A673 (cell line): ENCODE results near the gene RNF31. TPM values are rescaled to one million over a fixed set of nuclear protein-coding genes. Genes with fewer than 3 reads are reported as not detected.

ENCODE experiments used
- BruUV-seq: library from RNA; stranded (reverse); fragments of 400-500 nt; replicated peaks from 2 replicates; lab custom pipeline; 2021; lab: Mats Ljungman, UMichigan
- CTCF ChIA-PET: fragments of 300-600 bp; sonication (Branson Sonifier 250); formaldehyde crosslinking; loops from one replicate; lab custom pipeline; 2022; ENCODE audit warnings: antibody characterized with exemption; lab: Charles Lee
- POLR2A ChIA-PET: fragments of 300-600 bp; sonication (Branson Sonifier 250); formaldehyde crosslinking; loops from one replicate; lab custom pipeline; 2022; ENCODE audit warnings: antibody characterized with exemption; ENCODE audit not compliant: low non-redundant PET; lab: Charles Lee
- DNase-seq: peaks from one replicate; pipeline ENCODE4 v3.0.0-alpha.2; 2015; ENCODE audit warnings: low spot score
- H3K27ac ChIP-seq: fragments of 200-600 bp; sonication (generic); 2 replicates; pipeline ENCODE4 v1.5.1; 2016; ENCODE audit warnings: mixed run types, low read depth, mild to moderate bottlenecking, mixed read lengths, antibody characterized with exemption, low read length; ENCODE audit not compliant: poor library complexity, severe bottlenecking
- H3K27me3 ChIP-seq: fragments of 200-600 bp; sonication (generic); replicated peaks from 2 replicates; pipeline ENCODE4 v1.6.1; 2017; ENCODE audit warnings: mixed run types, low read depth, mild to moderate bottlenecking, mixed read lengths, antibody characterized with exemption, low read length; ENCODE audit not compliant: insufficient read depth, poor library complexity
- H3K36me3 ChIP-seq: fragments of 200-600 bp; sonication (generic); 2 replicates; pipeline ENCODE4 v1.6.1; 2016; ENCODE audit warnings: mixed run types, mild to moderate bottlenecking, mixed read lengths, antibody characterized with exemption, low read length; ENCODE audit not compliant: insufficient read depth, poor library complexity, severe bottlenecking
- H3K4me1 ChIP-seq: fragments of 200-600 bp; sonication (generic); 2 replicates; pipeline ENCODE4 v1.6.1; 2017; ENCODE audit warnings: mixed run types, mild to moderate bottlenecking, mixed read lengths, antibody characterized with exemption, low read length; ENCODE audit not compliant: insufficient read depth, poor library complexity, severe bottlenecking
- H3K4me3 ChIP-seq: fragments of 200-600 bp; sonication (generic); 2 replicates; pipeline ENCODE4 v1.5.1; 2016; ENCODE audit warnings: low read depth, mixed run types, mild to moderate bottlenecking, mixed read lengths, low read length; ENCODE audit not compliant: poor library complexity, severe bottlenecking
- H3K9me3 ChIP-seq: fragments of 200-600 bp; sonication (generic); 2 replicates; pipeline ENCODE4 v1.6.1; 2016; ENCODE audit warnings: mixed run types, low read depth, mild to moderate bottlenecking, mixed read lengths, antibody characterized with exemption, low read length; ENCODE audit not compliant: poor library complexity, severe bottlenecking
- EZH2 ChIP-seq: fragments of 200-600 bp; sonication (generic); IDR thresholded peaks from 2 replicates; pipeline ENCODE4 v1.6.1; 2017; ENCODE audit warnings: borderline replicate concordance, low read depth, mild to moderate bottlenecking, mixed read lengths, antibody characterized with exemption, low read length; ENCODE audit not compliant: poor library complexity, severe bottlenecking
- intact Hi-C: fragments of 100-400 bp; cut with micrococcal nuclease; formaldehyde crosslinking; loops from one replicate; pipeline ENCODE4 v1.10.0; 2022; ENCODE audit not compliant: unreplicated experiment
- total RNA-seq: library from RNA; stranded (reverse); gene quantifications from 2 replicates; pipeline ENCODE4 v1.2.3, GENCODE V29; 2021
- TF ChIP-seq, protein P1 (sequence below): fragments of 300-800, 200-600 bp; sonication (generic); conservative IDR thresholded peaks from 2 replicates; pipeline ENCODE4 v1.5.1; 2017; ENCODE audit warnings: low read depth, mild to moderate bottlenecking, antibody characterized with exemption, low read length, moderate library complexity, mixed read lengths

RNF31 gene
- total RNA-seq, 1 experiment from 2014 or later, result 62.1 TPM

DNA sequence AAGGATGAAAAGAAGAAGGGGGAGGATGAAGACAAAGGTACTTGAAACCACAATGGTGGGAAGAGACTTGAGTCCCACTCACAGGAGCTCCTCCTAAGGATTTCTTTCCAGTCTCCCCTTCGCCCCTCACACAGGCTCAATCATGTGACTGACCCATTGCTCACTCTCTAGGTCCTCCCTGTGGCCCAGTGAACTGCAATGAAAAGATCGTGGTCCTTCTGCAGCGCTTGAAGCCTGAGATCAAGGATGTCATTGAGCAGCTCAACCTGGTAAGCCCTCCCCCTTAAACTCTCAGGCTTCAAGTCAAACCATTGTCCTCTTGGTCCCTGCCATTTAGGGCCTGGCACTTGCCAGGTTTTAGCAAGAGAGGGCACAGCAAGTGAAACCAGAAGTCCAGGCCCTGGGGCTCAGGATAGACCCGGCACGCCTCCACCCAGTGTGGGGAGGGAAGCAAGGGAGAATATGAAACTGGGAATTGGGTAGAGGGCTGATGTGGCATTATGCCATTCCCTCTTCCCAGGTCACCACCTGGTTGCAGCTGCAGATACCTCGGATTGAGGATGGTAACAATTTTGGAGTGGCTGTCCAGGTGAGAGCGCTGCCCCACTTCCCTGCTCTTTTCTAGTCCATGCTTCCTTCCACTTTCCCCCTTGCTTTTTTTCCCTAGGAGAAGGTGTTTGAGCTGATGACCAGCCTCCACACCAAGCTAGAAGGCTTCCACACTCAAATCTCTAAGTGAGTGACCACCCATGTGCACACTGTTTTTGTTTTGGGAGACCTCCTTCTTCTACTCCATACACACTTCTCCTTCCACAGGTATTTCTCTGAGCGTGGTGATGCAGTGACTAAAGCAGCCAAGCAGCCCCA lies 9.5 kb upstream of the RNF31 start:
- TF ChIP-seq, protein P1, sequence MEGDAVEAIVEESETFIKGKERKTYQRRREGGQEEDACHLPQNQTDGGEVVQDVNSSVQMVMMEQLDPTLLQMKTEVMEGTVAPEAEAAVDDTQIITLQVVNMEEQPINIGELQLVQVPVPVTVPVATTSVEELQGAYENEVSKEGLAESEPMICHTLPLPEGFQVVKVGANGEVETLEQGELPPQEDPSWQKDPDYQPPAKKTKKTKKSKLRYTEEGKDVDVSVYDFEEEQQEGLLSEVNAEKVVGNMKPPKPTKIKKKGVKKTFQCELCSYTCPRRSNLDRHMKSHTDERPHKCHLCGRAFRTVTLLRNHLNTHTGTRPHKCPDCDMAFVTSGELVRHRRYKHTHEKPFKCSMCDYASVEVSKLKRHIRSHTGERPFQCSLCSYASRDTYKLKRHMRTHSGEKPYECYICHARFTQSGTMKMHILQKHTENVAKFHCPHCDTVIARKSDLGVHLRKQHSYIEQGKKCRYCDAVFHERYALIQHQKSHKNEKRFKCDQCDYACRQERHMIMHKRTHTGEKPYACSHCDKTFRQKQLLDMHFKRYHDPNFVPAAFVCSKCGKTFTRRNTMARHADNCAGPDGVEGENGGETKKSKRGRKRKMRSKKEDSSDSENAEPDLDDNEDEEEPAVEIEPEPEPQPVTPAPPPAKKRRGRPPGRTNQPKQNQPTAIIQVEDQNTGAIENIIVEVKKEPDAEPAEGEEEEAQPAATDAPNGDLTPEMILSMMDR, result no peak
- no peak for TF ChIP-seq EZH2
- DNase-seq, result no peak
- Histone ChIP-seq H3K27me3 (no peaks in the 10 kb centered on the region), H3K36me3 (peaks cover 28% of the 10 kb centered on the region), H3K9me3 (no peaks in the 10 kb centered on the region), H3K4me1 (peaks cover 13% of the 10 kb centered on the region), H3K4me3 (no peak overlapping the region), H3K27ac (peak overlapping the region; percentile 84)
- ChIA-PET POLR2A (interaction anchor here (0.5 kb wide), 1 partner anchor 27 kb away, joined by 3 read pairs; no protein-coding TSS in a partner anchor), CTCF (no interaction called here)
- no TSS peak for BruUV-seq
- intact Hi-C loops, result no loop called here

DNA sequence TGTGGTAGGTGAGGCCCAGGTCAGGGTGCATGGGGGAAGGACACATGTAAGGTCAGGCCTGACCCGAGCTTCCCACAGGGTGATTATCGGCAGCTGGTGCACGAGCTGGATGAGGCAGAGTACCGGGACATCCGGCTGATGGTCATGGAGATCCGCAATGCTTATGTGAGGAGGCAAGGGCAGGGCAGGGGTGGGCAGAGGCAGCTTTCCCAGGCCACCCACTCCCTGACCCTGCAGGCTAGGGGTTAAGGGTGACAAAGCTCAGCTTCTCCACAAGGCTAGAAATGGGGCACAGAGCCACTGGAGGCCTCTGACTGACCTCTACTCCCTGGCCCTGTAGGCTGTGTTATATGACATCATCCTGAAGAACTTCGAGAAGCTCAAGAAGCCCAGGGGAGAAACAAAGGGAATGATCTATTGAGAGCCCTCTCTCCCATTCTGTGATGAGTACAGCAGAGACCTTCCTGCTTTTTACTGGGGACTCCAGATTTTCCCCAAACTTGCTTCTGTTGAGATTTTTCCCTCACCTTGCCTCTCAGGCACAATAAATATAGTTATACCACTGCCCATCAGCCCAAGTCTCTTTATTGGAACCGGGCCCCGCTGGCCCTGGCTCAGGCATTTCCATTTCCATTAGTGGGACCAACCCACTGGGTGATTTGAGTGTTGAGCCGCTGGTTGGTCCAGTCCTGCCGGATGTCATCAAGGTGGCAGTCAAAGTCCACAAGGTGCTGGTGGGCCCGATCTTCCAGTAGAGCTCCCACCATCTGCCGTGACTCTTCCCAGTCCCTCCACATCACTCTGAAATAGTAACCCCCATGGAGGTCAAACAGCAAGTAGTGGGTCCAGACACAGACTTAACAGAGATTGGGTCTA lies 8.7 kb upstream of the RNF31 start:
- TF ChIP-seq, protein P1, result no peak
- no peak for TF ChIP-seq EZH2

DNA sequence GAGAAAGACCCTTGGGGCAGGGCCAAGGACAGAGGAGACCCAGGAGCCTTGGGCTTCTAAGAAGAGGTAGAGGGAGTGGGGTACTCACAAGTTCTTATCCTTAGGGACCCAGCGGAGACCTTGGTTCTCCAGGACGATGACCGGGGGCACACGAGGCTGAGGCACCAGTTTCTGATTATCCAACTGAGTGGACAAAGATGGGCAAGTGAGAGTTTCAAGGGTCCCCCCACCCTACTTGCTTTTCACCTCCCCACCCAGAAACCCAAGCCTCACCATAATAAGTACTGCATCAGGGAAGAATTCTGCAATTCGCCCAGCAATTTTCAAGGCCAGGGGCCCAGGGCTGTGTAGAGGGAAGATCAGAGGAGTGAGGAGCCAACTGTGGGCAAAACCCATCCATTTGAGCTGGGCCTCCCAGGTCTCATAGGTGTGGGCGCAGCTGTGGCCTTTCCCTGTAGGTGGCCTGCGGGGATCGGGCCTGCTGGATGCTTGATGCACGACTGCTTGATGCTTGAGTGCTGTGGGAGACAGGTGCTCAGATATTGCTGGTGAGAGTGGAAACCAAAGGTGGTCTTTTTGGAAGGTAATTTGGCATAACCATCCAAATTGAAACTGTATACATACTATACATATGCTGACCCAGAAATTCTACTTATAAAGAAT lies 7.9 kb upstream of the RNF31 start:
- H3K27ac ChIP-seq, result no peak overlapping the region

More for the DNA sequence above, 8.7 kb upstream of the RNF31 start:
- no peaks in the 10 kb centered on the region for H3K9me3 ChIP-seq
- BruUV-seq, result TSS peak; percentile 80
- H3K4me3 ChIP-seq, result no peak overlapping the region
- H3K27ac ChIP-seq, result no peak overlapping the region
- ChIA-PET POLR2A (no interaction called here), CTCF (no interaction called here)
- no peak for DNase-seq
- intact Hi-C loops, result no loop called here
- H3K4me1 ChIP-seq, result peaks cover 13% of the 10 kb centered on the region
- peaks cover 28% of the 10 kb centered on the region for H3K36me3 ChIP-seq
- no peaks in the 10 kb centered on the region for H3K27me3 ChIP-seq

More for the DNA sequence above, 7.9 kb upstream of the RNF31 start:
- POLR2A ChIA-PET, result no interaction called here
- H3K4me3 ChIP-seq, result peak overlapping the region; percentile 74
- H3K9me3 ChIP-seq, result no peaks in the 10 kb centered on the region
- H3K27me3 ChIP-seq, result no peaks in the 10 kb centered on the region
- H3K36me3 ChIP-seq, result peaks cover 35% of the 10 kb centered on the region
- CTCF ChIA-PET, result no interaction called here
- no peak for TF ChIP-seq EZH2
- TF ChIP-seq, protein P1, result no peak
- no peak for DNase-seq
- H3K4me1 ChIP-seq, result peaks cover 13% of the 10 kb centered on the region
- intact Hi-C loops, result no loop called here
- BruUV-seq, result no TSS peak
